Measurements from ENCODE around the gene POLG.

Gene POLG

DNA sequence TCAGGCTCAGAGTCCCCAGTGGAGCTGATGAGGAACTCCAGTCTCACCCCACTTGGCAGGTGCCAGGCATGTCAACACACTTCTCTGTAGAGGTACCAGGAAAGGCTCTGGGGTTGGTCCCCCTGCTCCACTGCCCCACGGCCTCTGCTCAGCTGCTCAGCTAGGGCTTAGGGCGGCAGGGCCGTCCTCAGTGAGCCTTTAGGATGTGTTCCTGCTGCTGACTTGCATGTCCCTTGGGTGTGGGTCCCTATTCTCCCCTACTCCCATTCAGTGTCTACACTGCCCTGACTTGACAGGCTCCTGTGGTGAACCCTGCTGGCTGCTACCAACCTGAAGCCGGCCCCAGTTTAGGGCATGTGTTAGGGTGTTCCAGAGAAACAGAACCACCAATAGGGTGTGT, 17.9 kb upstream of the POLG start:
- Histone ChIP-seq H3K27me3 (ENCODE audit: insufficient read depth, low read length, poor library complexity) (peaks cover 4% of the 10 kb centered on the region), H3K9ac (ENCODE audit: low read depth, low read length) (no peak overlapping the region), H3K27ac (ENCODE audit: low read length) (no peak overlapping the region), H3K36me3 (ENCODE audit: insufficient read depth, low read length) (no peaks in the 10 kb centered on the region), H3K9me3 (ENCODE audit: insufficient read depth, low read length, severe bottlenecking) (no peaks in the 10 kb centered on the region), H4K20me1 (ENCODE audit: insufficient read depth, low read length) (no peaks in the 10 kb centered on the region), H3K4me1 (ENCODE audit: insufficient read depth, low read length) (peaks cover 23% of the 10 kb centered on the region), H3K4me3 (ENCODE audit: low read depth in 1 of 2, low read length in 2 of 2) (no peak overlapping the region), H2AFZ (ENCODE audit: low read depth, low read length) (no peak overlapping the region), H3K79me2 (ENCODE audit: insufficient read depth, low read length) (no peaks in the 10 kb centered on the region), H3K4me2 (ENCODE audit: insufficient read depth, low read length) (no peak overlapping the region)
- TF ChIP-seq, protein P1, sequence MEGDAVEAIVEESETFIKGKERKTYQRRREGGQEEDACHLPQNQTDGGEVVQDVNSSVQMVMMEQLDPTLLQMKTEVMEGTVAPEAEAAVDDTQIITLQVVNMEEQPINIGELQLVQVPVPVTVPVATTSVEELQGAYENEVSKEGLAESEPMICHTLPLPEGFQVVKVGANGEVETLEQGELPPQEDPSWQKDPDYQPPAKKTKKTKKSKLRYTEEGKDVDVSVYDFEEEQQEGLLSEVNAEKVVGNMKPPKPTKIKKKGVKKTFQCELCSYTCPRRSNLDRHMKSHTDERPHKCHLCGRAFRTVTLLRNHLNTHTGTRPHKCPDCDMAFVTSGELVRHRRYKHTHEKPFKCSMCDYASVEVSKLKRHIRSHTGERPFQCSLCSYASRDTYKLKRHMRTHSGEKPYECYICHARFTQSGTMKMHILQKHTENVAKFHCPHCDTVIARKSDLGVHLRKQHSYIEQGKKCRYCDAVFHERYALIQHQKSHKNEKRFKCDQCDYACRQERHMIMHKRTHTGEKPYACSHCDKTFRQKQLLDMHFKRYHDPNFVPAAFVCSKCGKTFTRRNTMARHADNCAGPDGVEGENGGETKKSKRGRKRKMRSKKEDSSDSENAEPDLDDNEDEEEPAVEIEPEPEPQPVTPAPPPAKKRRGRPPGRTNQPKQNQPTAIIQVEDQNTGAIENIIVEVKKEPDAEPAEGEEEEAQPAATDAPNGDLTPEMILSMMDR (IDR thresholded peaks at IDR 0.05; ENCODE audit: borderline replicate concordance, extremely low read depth, low read length, poor library complexity, severe bottlenecking): no peak
- TF ChIP-seq EZH2 (IDR thresholded peaks at IDR 0.05; ENCODE audit: borderline replicate concordance, low read depth, low read length, severe bottlenecking): no peak
- DNase-seq (no peak), ATAC-seq (ENCODE audit: insufficient read depth, low read depth) (no peak)

DNA sequence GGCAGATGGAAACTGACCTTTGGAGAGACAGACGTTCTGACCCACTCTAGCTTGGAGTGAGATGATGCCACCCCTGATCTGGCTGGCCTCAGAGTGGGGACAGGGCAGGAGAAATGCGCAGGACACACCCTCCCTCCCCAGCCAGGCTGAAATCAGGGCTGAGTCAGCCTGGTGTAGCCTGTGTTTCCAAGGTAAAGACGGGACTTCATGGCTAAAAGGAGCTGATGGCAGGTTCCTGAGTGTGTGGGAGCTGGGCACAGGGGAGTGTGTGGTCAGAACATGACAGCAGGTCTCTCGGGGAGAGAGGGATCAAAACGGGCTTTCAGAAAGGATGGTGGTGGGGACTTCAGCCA, 14.6 kb upstream of the POLG start:
- TF ChIP-seq, protein P1 (IDR thresholded peaks at IDR 0.05; ENCODE audit: borderline replicate concordance, extremely low read depth, low read length, poor library complexity, severe bottlenecking): no peak
- TF ChIP-seq EZH2 (IDR thresholded peaks at IDR 0.05; ENCODE audit: borderline replicate concordance, low read depth, low read length, severe bottlenecking): no peak
- Histone ChIP-seq H3K4me2 (ENCODE audit: insufficient read depth, low read length) (peak overlapping the region; percentile 27; the same call in 1 of the 2 replicates), H3K9ac (ENCODE audit: low read depth, low read length) (no peak overlapping the region), H4K20me1 (ENCODE audit: insufficient read depth, low read length) (no peaks in the 10 kb centered on the region), H3K4me1 (ENCODE audit: insufficient read depth, low read length) (peaks cover 23% of the 10 kb centered on the region), H3K4me3 (ENCODE audit: low read depth in 1 of 2, low read length in 2 of 2) (no peak overlapping the region), H2AFZ (ENCODE audit: low read depth, low read length) (no peak overlapping the region), H3K27me3 (ENCODE audit: insufficient read depth, low read length, poor library complexity) (no peaks in the 10 kb centered on the region), H3K9me3 (ENCODE audit: insufficient read depth, low read length, severe bottlenecking) (no peaks in the 10 kb centered on the region), H3K27ac (ENCODE audit: low read length) (peak overlapping the region; percentile 20; the same call in 1 of the 2 replicates), H3K36me3 (ENCODE audit: insufficient read depth, low read length) (no peaks in the 10 kb centered on the region), H3K79me2 (ENCODE audit: insufficient read depth, low read length) (no peaks in the 10 kb centered on the region)
- DNase-seq (no peak), ATAC-seq (ENCODE audit: insufficient read depth, low read depth) (no peak)

DNA sequence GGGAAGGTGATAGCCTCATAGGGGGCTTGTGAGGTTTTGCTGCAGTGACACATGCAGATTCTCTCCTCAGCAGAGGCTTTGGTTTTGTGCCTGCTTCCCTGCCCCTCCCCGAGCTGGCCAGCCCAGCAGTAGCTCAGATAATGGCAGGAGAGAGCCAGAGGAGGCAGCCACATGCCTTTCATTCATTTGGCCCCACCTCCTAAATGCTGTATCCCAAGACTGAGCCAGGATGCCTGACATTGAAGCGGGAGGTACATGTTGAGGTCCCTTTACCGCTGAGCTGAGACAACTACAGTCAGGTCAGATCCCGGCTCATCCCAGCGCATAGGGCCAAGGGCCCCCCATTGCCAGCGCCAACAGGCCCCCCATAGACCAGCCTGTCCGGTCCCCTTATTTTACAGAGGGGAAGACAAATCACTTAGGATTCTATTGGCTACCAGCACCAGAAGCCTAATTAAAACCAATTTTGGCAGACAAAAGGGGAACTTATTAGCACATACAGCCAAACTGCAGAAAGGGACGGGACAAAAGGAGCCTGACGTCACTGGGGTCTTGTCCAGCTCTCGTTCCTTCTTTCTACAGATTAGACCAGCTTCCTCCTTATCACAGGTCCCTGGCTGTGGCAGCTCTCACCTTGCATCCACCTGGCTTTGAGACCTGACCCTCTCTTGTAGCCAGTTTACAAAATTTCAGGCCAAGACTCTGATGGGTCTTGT, 12.1 kb upstream of the POLG start:
- ATAC-seq (ENCODE audit: insufficient read depth, low read depth) (no peak), DNase-seq (no peak)
- H3K79me2 ChIP-seq (ENCODE audit: insufficient read depth, low read length): no peaks in the 10 kb centered on the region
- TF ChIP-seq, protein P1 (IDR thresholded peaks at IDR 0.05; ENCODE audit: borderline replicate concordance, extremely low read depth, low read length, poor library complexity, severe bottlenecking): no peak
- no peak for TF ChIP-seq EZH2 (IDR thresholded peaks at IDR 0.05; ENCODE audit: borderline replicate concordance, low read depth, low read length, severe bottlenecking)
- no peak overlapping the region for H3K27ac ChIP-seq (ENCODE audit: low read length)
- no peak overlapping the region for H3K4me3 ChIP-seq (ENCODE audit: low read depth in 1 of 2, low read length in 2 of 2)
- H3K9ac ChIP-seq (ENCODE audit: low read depth, low read length): no peak overlapping the region
- no peaks in the 10 kb centered on the region for H3K27me3 ChIP-seq (ENCODE audit: insufficient read depth, low read length, poor library complexity)
- no peak overlapping the region for H2AFZ ChIP-seq (ENCODE audit: low read depth, low read length)
- H3K4me1 ChIP-seq (ENCODE audit: insufficient read depth, low read length): peaks cover 23% of the 10 kb centered on the region
- H4K20me1 ChIP-seq (ENCODE audit: insufficient read depth, low read length): no peaks in the 10 kb centered on the region
- H3K4me2 ChIP-seq (ENCODE audit: insufficient read depth, low read length): no peak overlapping the region
- no peaks in the 10 kb centered on the region for H3K36me3 ChIP-seq (ENCODE audit: insufficient read depth, low read length)
- no peaks in the 10 kb centered on the region for H3K9me3 ChIP-seq (ENCODE audit: insufficient read depth, low read length, severe bottlenecking)
